WI38 (cell line): ENCODE data around the gene MACROD2.

Experiments used
- H3K4me3 ChIP-seq: 2 replicates; pipeline ENCODE4 v1.5.1; 2011; ENCODE audit warnings: low read depth, mild to moderate bottlenecking, control low read depth, low read length
- TF ChIP-seq, protein P1 (sequence below): IDR thresholded peaks from 2 replicates; pipeline ENCODE4 v1.5.1; 2012; ENCODE audit warnings: low read depth, mild to moderate bottlenecking, control low read depth, low read length

Gene MACROD2

DNA sequence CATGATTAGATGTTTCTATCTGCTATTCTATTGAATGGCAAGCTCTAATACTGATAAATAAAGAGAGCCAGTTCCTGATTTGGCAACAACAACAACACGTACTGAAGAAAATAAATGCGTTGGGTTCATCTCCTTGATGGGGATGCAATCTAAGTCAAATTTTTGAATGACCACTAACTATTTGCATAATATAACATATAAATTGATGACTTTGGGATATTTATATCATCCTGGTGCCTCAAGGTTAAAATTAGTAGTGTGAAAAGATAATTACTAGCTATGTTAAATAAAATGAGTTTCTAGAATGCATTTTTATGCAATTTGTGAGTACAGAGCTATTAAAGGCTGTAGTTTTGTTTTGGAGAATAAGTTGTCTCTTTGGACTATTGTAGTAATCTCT lies 1681.5 kb downstream of the MACROD2 start:
- no peak overlapping the region for H3K4me3 ChIP-seq
- TF ChIP-seq, protein P1, sequence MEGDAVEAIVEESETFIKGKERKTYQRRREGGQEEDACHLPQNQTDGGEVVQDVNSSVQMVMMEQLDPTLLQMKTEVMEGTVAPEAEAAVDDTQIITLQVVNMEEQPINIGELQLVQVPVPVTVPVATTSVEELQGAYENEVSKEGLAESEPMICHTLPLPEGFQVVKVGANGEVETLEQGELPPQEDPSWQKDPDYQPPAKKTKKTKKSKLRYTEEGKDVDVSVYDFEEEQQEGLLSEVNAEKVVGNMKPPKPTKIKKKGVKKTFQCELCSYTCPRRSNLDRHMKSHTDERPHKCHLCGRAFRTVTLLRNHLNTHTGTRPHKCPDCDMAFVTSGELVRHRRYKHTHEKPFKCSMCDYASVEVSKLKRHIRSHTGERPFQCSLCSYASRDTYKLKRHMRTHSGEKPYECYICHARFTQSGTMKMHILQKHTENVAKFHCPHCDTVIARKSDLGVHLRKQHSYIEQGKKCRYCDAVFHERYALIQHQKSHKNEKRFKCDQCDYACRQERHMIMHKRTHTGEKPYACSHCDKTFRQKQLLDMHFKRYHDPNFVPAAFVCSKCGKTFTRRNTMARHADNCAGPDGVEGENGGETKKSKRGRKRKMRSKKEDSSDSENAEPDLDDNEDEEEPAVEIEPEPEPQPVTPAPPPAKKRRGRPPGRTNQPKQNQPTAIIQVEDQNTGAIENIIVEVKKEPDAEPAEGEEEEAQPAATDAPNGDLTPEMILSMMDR = no peak

DNA sequence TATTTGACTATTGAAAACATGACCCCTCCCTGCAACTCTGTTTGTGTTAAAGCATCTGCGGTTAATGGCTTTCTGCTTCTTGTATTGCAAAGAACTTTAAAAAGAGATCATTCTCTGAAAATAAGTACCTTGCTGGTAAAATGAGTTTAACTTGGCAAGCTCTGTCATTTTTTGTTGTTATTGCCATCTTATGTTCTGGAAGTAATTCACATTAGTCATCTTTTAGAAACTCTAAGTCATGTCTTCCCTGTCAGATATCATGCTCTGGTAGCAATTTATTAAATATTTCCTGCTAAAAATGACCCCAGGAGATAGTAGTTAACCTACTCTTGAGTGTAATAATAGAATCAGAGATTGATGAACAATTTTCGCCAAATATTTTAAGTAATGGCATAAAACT lies 1687.4 kb downstream of the MACROD2 start:
- TF ChIP-seq, protein P1 = no peak
- H3K4me3 ChIP-seq = no peak overlapping the region

DNA sequence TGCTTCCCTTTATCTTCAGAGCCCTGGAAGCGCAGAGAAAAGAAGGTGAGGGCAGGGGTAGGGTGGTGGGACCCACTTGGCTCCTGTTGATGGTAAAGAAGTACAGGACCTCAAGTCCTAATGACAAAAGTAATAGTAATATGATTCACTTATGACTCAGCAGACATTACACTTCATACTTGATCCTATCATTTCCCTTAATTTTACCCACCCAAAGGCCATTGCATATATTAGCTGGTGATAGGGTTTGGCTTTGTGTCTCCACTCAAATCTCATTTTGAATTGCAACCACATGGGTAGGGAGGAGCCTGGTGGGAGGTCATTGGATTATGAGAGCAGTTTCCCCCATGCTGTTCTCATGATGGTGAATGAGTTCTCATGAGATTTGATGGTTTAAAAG lies 1697.3 kb downstream of the MACROD2 start:
- TF ChIP-seq, protein P1 = no peak
- no peak overlapping the region for H3K4me3 ChIP-seq

DNA sequence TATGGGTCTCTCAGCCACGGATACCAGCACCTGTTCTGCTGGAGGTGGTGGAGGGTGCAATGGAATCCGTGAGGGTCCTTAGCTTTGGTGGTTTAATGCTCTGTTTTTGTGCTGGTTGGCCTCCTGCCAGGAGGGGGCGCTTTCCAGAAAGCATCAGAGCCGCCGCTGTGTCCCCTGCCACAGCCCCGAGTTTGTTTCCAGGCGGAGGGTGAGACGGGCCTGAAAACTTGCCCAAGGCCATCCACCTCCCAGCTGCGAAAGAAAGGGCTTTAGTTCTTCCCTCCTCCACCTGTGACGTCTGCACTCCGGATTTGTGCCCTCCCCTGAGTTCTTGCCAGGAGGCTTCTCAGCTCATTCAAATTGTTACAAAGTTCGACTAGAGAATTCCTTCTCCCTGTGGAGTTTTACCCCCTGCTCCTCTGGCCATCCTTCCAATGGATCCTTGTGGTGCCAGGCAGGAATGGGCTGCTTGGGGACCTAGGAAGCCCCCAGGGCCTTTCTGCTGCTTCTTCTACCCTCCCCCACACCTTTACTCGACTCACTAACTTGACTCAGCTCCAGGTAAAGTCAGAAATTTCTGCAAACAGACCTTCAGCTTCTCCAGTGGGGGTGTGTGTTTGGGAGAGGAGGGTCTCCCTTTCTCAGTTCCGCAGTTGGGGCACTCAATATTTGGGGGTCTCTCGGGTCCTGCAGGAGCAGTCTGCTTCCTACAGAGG lies 1704.3 kb downstream of the MACROD2 start:
- TF ChIP-seq, protein P1 = no peak
- H3K4me3 ChIP-seq = no peak overlapping the region

DNA sequence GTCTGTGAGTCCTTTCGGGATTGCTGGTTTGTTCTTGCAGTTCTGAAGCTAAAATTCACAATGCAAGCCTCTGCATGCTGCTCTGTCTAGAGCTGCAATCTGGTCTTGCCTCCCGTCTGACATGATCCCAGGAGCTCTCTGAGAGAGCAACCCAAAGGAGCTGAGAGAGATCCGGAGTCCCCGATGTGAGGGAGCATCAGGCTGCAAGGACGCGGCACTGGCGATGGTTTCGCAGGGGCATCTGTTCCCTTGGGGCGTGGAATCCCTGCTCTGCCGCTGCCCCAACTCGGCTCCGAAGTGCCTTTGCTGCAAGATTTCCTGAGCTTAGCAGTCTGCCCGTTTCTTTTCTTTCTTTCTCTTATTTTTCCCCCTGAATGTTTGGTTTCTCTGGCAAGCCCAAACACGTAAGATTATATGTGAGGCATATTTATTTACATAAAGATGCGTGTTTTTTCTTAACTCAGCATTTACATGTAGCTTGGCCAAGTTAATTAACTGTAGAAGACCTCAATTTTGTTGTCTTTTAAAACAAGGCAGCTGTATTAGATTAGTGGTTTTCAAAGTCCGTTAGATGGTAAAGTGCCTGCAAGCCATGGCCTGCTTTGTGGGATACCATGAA lies 1704.9 kb downstream of the MACROD2 start:
- TF ChIP-seq, protein P1 = no peak
- no peak overlapping the region for H3K4me3 ChIP-seq

DNA sequence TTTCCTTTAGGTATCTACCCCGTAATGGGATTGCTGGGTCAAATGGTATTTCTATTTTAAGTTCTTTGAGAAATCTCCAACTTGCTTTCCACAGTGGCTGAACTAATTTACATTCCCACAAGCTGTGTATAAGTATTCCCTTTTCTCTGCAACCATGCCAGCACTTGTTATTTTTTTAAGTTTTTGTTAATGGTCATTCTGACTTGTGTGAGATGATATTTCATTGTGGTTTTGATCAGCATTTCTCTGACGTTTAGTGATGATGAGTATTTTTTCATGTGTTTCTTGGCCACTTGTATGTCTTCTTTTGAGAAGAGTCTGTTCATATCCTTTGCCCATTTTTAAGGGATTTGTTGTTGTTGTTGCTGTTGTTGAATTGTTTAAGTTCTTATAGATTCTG lies 1706.8 kb downstream of the MACROD2 start:
- H3K4me3 ChIP-seq = no peak overlapping the region
- TF ChIP-seq, protein P1 = no peak

DNA sequence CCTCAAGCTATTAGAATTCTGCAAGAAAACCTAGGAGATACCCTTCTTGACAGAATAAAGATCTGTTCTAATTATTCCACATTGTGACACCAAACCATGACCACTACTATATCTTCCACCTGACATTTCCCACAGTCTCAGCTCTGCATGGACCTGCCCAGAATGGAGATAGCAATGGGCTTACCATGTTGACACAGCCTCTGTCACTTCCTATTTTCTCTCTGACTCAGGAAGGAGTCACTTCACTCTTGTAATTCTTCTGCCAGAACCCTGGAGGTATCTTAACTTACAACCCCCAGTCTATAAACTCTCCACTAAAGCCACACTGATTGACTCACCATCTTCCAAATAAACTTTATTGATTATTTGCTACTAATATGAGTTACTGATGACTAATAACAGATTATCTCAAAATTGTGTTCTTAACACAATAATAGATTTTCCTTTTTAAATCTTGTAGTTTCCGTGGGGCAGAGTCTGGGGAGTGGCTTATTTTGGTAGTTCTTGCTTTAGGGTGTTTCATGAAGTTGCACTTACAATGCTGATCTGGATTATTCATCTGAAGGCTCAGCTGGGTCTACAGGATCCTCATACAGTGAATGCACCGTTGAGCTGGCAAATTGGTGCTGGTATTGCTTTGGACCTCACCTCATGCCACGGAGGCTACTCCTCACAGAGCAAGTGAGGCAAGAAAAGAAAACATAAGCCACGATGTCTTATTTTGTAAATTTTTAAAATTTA lies 1708.0 kb downstream of the MACROD2 start:
- H3K4me3 ChIP-seq = no peak overlapping the region
- TF ChIP-seq, protein P1 = no peak
